T-helper 1 cell treated with Interleukin-12 subunit alpha and Interleukin-12 subunit beta and Interleukin-4 antibody, amounts not matched to agents 30 μg/mL and 1 μg/mL, for 36 hours (primary cell): ENCODE results near the gene AGGF1.
"Not testable (repeated sequence)": the region's sequence is repeated elsewhere in the genome, so short reads cannot be mapped to it uniquely, and the experiment has no call there.

Source experiments
- H3K27ac Mint-ChIP-seq: one replicate; pipeline ENCODE4 v1.8.0; 2021; ENCODE audit warnings: mild to moderate bottlenecking, mixed read lengths
- H3K27me3 Mint-ChIP-seq: one replicate; pipeline ENCODE4 v1.8.0; 2021; ENCODE audit warnings: low read depth, mixed read lengths
- H3K36me3 Mint-ChIP-seq: one replicate; pipeline ENCODE4 v1.8.0; 2021; ENCODE audit warnings: low read depth, mixed read lengths
- H3K4me1 Mint-ChIP-seq: one replicate; pipeline ENCODE4 v1.8.0; 2021; ENCODE audit warnings: low read depth, mixed read lengths
- H3K4me3 Mint-ChIP-seq: one replicate; pipeline ENCODE4 v1.8.0; 2021; ENCODE audit warnings: mild to moderate bottlenecking, moderate library complexity, mixed read lengths
- H3K9me3 Mint-ChIP-seq: one replicate; pipeline ENCODE4 v1.8.0; 2021; ENCODE audit warnings: mixed read lengths

The AGGF1 gene, protein sequence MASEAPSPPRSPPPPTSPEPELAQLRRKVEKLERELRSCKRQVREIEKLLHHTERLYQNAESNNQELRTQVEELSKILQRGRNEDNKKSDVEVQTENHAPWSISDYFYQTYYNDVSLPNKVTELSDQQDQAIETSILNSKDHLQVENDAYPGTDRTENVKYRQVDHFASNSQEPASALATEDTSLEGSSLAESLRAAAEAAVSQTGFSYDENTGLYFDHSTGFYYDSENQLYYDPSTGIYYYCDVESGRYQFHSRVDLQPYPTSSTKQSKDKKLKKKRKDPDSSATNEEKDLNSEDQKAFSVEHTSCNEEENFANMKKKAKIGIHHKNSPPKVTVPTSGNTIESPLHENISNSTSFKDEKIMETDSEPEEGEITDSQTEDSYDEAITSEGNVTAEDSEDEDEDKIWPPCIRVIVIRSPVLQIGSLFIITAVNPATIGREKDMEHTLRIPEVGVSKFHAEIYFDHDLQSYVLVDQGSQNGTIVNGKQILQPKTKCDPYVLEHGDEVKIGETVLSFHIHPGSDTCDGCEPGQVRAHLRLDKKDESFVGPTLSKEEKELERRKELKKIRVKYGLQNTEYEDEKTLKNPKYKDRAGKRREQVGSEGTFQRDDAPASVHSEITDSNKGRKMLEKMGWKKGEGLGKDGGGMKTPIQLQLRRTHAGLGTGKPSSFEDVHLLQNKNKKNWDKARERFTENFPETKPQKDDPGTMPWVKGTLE

DNA sequence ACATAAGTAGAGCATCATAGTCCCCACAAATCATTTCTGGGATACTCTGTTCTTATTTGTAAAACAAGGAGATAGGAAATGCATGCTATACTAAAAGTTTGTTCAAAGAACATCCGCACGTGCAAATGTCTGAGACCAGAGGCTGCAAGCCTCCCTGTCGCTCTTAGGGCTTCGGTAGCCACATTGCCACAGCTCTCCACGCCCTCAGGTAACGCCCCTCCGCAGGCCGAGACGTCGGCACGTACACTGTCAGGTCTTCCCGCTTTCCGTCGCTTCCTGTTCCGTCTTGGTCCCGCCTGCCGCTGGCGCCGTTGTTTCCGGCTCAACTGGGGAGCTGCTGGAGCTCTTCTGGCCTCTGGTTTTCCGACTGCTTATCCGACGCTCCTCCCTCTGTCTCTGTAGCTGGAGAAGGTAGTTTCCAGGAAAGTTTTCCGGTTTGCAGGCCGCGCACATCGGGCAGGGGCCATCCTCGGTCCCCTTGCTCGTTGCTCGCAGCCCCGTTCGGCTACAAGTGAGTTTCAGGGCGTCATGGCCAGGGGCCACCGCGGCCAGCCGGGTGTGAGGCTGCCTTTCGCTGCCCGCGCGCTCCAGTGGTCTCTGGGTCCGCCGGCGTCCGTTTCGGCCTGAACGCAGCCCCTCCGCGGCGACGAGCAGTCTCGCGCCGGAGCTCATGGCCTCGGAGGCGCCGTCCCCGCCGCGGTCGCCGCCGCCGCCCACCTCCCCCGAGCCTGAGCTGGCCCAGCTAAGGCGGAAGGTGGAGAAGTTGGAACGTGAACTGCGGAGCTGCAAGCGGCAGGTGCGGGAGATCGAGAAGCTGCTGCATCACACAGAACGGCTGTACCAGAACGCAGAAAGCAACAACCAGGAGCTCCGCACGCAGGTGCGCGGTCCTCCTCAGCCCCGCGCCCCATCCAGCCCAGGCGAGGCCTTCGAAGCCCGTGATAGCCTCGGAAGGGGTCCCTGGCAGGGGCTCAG is at the start of gene AGGF1:
Gene AGGF1, plus strand, starts transcription at position 308 of the 975 bp plus-strand sequence. Its CDS starts 363 bp downstream, at position 671.
- Mint-ChIP-seq H3K4me1 (peaks cover 30% of the 10 kb centered on the region), H3K9me3 (peaks cover 27% of the 10 kb centered on the region), H3K27me3 (peaks cover 4% of the 10 kb centered on the region), H3K36me3 (peaks cover 27% of the 10 kb centered on the region), H3K4me3 (peak within 1 kb of the TSS; percentile 99), H3K27ac (peak within 1 kb of the TSS; percentile 91)

DNA sequence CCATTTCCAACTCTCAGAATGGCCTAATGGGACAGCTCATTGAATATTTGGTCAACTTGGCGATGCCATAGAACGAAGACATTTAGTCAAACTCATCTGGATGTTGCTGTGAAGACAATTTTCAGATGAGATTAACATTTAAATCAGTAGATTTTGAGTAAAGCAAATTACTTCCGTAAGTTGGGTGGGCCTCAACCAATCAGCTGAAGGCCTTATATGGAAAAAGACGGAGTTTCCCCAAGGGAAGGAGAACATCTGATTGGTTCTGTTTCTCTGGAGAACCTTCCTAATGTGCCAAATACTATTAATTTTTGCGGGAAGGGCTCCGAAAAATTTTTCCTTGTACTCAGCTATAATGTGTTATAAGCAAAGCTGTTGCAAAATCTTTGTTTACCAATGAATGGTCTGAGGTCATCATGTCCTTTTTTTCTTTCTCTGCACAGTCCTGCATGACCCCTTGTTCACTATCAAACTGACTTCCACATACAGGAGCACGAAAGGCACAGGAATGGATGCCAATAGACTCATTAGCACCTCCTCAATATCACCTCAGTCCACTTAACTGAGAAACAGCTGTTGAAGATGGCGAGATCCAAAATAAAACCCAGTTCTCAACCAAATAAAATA is 49.6 kb upstream of the AGGF1 start:
- no peaks in the 10 kb centered on the region for H3K4me1 Mint-ChIP-seq
- no peak overlapping the region for H3K4me3 Mint-ChIP-seq
- H3K36me3 Mint-ChIP-seq, result no peaks in the 10 kb centered on the region
- H3K27me3 Mint-ChIP-seq, result no peaks in the 10 kb centered on the region
- H3K9me3 Mint-ChIP-seq, result no peaks in the 10 kb centered on the region
- no peak overlapping the region for H3K27ac Mint-ChIP-seq

DNA sequence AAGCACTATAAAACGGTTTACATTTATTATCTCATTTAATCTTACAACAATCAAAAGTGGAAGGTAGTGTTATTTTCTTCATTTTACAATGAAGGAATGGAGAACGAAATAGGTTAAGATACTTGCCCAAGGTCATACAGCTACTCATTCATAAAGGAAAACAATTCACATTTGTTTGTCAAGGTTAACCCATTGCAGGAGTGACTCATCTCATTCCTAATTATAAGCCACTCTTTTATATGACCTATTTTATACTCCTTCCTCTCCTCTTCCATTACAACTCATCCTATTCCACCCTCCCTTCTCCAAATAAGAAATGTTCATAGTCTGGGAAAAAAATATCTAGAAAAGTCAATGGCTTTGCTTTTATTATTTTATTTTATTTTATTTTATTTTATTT is 47.8 kb upstream of the AGGF1 start:
- Mint-ChIP-seq H3K27me3 (no peaks in the 10 kb centered on the region), H3K4me3 (no peak overlapping the region), H3K4me1 (no peaks in the 10 kb centered on the region), H3K9me3 (no peaks in the 10 kb centered on the region), H3K27ac (no peak overlapping the region), H3K36me3 (no peaks in the 10 kb centered on the region)

DNA sequence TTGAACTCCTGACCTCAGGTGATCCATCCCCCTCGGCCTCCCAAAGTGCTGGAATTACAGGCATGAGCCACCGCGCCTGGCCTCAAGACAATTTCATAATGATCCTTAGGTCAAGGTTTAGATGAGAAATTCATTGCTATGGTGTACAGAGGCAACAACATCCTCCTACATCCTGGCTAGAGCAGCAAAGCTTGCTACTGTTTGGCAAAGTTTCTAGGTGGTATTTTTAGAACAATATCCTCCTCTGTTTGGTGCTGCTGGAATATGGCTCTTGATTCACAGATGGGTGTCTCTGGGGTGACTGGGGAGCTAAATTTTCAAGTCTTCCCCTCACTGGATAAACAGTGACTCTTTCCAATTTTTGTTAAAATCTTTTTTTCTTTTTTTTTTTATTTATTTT is 46.7 kb upstream of the AGGF1 start:
- Mint-ChIP-seq H3K9me3 (no peaks in the 10 kb centered on the region), H3K27ac (no peak overlapping the region), H3K27me3 (no peaks in the 10 kb centered on the region), H3K4me3 (no peak overlapping the region), H3K4me1 (no peaks in the 10 kb centered on the region), H3K36me3 (no peaks in the 10 kb centered on the region)

DNA sequence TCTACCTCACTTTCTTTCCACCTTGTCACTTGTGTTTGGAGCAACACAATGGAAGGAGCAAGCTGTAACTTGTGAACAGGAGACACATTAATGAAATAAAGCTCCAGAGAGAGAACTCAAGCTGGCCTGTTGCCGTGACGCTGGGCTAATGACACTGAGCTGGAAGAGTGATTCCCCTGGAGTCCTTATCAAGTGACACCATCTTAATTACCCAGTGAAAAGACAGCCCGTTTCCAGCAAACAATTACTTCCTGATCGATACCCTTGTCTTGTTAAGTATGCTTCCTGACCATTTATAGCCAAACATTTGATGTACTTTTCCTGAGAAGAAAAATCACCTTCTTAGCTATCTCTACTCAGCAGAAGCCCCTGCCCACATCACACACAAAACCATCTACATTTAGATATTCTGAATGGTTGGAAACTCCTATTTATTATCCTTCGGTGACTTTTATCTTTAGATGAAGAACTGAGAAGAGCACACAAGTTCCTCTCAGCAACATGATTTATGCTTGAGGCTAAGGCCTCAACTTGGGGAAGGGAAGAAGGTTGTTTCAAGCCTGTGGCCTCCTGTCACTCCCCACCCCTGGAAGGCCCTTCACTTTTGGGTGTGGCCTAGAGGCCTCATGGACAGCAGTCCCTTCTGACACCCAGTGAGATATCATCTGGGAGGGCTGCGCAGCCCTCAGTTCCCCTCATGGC is 43.2 kb upstream of the AGGF1 start:
- Mint-ChIP-seq H3K27ac (no peak overlapping the region), H3K36me3 (no peaks in the 10 kb centered on the region), H3K4me1 (no peaks in the 10 kb centered on the region)

DNA sequence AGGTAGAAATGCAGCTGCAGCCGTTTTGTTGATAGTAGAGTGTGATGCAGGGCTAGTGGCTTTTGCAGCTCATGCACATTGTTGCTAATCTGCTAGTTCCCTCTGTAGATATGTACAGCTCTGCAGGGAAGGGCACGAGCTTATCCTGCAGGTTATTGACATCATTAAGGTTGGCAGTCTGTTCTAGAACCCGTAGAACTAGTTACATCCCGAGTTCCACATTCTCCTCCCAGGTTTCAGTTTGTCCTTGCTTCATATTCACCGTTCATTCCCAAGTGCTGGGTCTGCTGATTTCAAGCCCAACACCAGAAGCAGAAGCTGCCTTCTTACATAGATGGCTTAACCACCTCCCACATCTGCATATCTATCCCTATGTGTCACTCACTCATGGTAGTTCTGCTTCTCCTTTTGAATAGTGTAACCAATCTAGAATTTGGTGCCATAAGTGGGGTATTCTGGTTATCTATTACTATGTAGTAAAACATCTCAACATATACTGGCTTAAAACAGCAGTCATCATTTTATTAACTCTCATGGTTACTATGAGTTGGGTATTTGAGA is 39.2 kb upstream of the AGGF1 start:
- Mint-ChIP-seq H3K4me1 (no peaks in the 10 kb centered on the region), H3K36me3 (no peaks in the 10 kb centered on the region), H3K27ac (no peak overlapping the region), H3K27me3 (peaks cover 3% of the 10 kb centered on the region), H3K4me3 (no peak overlapping the region), H3K9me3 (no peaks in the 10 kb centered on the region)

More for the DNA sequence above, 43.2 kb upstream of the AGGF1 start:
- Mint-ChIP-seq H3K27me3 (no peaks in the 10 kb centered on the region), H3K9me3 (no peaks in the 10 kb centered on the region), H3K4me3 (no peak overlapping the region)

DNA sequence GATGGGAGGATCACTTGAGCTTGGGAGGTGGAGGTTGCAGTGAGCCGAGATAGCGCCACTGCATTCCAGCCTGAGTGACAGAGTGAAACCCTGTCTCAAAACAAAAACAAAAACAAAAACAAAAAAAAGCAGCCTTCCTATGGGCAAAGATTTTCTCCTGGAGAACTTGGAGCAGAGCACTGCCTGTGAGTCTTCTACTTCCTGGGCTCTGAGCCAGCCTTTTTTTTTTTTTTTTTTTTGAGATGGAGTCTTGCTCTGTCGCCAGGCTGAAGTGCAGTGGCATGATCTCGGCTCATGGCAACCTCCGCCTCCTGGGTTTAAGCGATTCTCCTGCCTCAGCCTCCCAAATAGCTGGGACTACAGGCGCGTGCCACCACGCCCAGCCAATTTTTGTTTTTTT is 36.8 kb upstream of the AGGF1 start:
- H3K4me1 Mint-ChIP-seq, result not testable (repeated sequence)

DNA sequence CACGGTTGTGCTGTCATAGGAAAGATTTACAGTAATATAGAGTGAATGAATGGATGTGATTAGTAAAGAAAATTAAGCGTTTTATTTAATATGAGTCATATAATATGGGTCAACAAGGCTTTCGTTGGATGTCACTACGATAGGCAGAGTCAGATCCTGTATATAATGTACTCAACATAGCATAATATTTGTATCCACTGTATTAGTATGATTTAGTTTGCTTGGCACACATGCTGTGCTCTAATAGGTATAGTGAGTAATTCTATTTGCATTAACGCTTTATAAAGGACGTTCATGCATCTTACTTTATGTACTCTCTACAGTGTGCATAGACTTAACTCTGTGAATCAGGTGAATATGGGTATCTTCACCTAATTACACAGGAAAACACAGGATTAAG is 35.9 kb upstream of the AGGF1 start:
- H3K27me3 Mint-ChIP-seq, result peaks cover 9% of the 10 kb centered on the region
- H3K4me3 Mint-ChIP-seq, result no peak overlapping the region
- no peak overlapping the region for H3K27ac Mint-ChIP-seq
- no peaks in the 10 kb centered on the region for H3K36me3 Mint-ChIP-seq
- no peaks in the 10 kb centered on the region for H3K9me3 Mint-ChIP-seq
- no peaks in the 10 kb centered on the region for H3K4me1 Mint-ChIP-seq

More for the DNA sequence above, 36.8 kb upstream of the AGGF1 start:
- H3K27me3 Mint-ChIP-seq, H3K36me3 Mint-ChIP-seq, H3K27ac Mint-ChIP-seq, H3K4me3 Mint-ChIP-seq, H3K9me3 Mint-ChIP-seq: not testable (repeated sequence)

DNA sequence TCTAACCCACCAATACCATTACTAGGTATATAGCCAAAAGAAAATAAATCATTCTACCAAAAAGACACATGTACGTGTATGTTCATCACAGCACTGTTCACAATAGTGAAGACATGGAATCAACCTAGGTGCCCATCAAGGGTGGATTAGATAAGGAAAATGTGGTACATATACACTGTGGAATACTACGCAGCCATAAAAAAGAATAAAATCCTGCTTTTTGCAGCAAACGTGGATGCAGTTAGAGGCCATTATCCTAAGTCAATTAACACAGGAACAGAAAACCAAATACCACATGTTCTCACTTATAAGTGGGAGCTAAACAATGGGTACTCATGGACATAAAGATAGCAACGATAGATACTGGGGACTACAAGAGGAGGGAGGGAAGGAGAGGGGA is 32.0 kb upstream of the AGGF1 start:
- not testable (repeated sequence) for H3K27ac Mint-ChIP-seq, H3K36me3 Mint-ChIP-seq, H3K9me3 Mint-ChIP-seq, H3K4me1 Mint-ChIP-seq, H3K4me3 Mint-ChIP-seq
- peaks cover 23% of the 10 kb centered on the region for H3K27me3 Mint-ChIP-seq

DNA sequence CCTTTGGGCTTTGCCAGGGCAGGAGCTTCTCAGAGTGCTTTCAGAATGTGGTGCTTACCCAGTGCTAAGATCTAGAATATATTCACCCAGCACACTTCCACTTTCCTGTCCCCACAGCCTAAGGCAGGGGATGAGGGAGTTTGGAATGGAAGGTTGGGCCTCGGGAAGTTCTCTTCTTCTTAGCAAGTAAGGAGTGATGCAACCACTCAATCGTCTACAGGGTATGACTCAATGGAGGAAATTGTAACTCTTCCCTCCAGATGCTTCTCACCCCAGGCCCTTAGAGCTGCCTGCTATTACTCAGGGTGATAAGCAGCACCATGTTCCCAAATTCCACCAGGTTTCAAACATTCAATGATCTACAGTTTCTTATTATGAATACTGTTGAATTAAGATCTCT is 30.8 kb upstream of the AGGF1 start:
- no peak overlapping the region for H3K27ac Mint-ChIP-seq
- H3K27me3 Mint-ChIP-seq, result peaks cover 31% of the 10 kb centered on the region
- no peaks in the 10 kb centered on the region for H3K4me1 Mint-ChIP-seq
- H3K9me3 Mint-ChIP-seq, result no peaks in the 10 kb centered on the region
- H3K36me3 Mint-ChIP-seq, result no peaks in the 10 kb centered on the region
- no peak overlapping the region for H3K4me3 Mint-ChIP-seq

DNA sequence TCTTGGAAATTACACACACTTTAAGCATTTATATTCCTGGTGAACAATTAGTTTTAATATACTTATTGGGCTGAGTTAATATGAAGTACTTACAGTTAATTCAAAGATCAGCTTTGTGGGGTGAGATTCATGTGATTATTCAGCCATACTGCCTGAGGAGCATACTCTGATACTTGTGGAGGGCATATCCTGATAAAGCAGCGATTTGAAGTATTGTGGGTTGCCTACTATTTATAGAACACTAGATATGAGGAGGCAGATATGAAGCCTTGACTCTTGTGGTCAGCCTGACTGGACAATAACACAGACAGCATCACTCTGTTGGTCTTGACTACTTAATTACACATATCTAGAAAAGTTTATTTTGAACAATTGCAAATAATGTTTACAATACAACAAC is 27.0 kb upstream of the AGGF1 start:
- Mint-ChIP-seq H3K36me3 (no peaks in the 10 kb centered on the region), H3K9me3 (no peaks in the 10 kb centered on the region), H3K4me1 (no peaks in the 10 kb centered on the region), H3K27me3 (peaks cover 48% of the 10 kb centered on the region), H3K27ac (no peak overlapping the region), H3K4me3 (no peak overlapping the region)

DNA sequence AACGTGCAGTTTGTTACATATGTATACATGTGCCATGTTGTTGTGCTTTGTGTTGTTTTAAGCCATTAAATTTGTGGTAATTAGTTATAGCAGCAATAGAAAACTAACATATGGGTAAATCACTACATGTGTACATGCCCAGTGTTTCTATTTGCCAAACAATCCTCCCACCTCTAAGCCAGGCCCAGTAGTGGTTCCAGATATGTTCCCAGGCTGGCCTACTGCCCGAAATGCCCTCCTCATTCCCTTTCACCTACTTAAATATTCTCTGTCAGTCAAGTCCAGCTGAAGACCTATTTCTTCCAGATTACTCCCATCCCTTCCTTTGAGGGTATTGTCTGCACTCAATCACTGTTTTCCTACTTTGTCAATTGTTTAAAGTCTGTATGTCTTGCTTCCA is 24.1 kb upstream of the AGGF1 start:
- Mint-ChIP-seq H3K4me3 (no peak overlapping the region), H3K4me1 (no peaks in the 10 kb centered on the region), H3K27ac (no peak overlapping the region), H3K9me3 (no peaks in the 10 kb centered on the region), H3K36me3 (no peaks in the 10 kb centered on the region), H3K27me3 (peaks cover 52% of the 10 kb centered on the region)

DNA sequence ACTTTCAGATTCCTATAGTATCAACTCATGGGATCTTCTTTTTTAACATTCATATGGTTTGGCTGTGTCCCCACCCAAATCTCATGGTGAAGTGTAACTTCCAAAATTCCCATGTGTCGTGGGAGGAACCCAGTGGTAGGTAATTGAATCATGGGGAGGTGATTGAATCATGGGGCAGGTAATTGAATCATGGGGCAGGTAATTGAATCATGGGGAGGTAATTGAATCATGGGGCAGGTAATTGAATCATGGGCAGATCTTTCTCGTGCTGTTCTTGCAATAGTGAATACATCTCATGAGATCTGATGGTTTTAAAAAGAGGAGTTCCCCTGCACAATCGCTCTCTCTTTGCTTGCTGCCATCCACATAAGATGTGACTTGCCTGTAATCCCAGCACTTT is 21.8 kb upstream of the AGGF1 start:
- H3K27ac Mint-ChIP-seq, result no peak overlapping the region
- H3K4me1 Mint-ChIP-seq, result peaks cover 11% of the 10 kb centered on the region
- H3K36me3 Mint-ChIP-seq, result no peaks in the 10 kb centered on the region
- H3K27me3 Mint-ChIP-seq, result peaks cover 37% of the 10 kb centered on the region
- H3K4me3 Mint-ChIP-seq, result no peak overlapping the region
- no peaks in the 10 kb centered on the region for H3K9me3 Mint-ChIP-seq
